H1 (cell line): ENCODE data around the gene TCFL5. TPM values are rescaled to one million over a fixed set of nuclear protein-coding genes. Genes with fewer than 3 reads are reported as not detected.

Experiments
- CTCF ChIA-PET: fragments of 300-600 bp; sonication (Branson Sonifier 250); formaldehyde crosslinking; loops from one replicate; lab custom pipeline; 2021; ENCODE audit not compliant: partially characterized antibody; lab: Charles Lee
- POLR2A ChIA-PET: fragments of 300-600 bp; sonication (Branson Sonifier 250); formaldehyde crosslinking; loops from one replicate; lab custom pipeline; 2021; ENCODE audit warnings: inconsistent platforms; ENCODE audit not compliant: partially characterized antibody; lab: Charles Lee
- DNase-seq, 2 experiments: peaks; one replicate each; pipeline versions ENCODE4 v3.0.0 to v3.0.0-alpha.2; 2010 to 2022; ENCODE audit warnings: low spot score in 2 of 2, low read depth in 1 of 2, mixed read lengths in 1 of 2
- FAIRE-seq: peaks from 2 replicates; lab custom pipeline; 2011; peaks lifted over from hg19 to GRCh38; lab: Jason Lieb, UNC
- H2AFZ ChIP-seq: 2 replicates; pipeline ENCODE4 v1.8.1; 2012; ENCODE audit warnings: low read length, inconsistent platforms
- H2AK5ac ChIP-seq: 2 replicates; pipeline ENCODE4 v1.6.1; 2013; ENCODE audit warnings: low read depth, low read length
- H2BK120ac ChIP-seq: replicated peaks from 2 replicates; pipeline ENCODE3; 2013; ENCODE audit warnings: low read depth, low read length, inconsistent platforms
- H2BK12ac ChIP-seq: 2 replicates; pipeline ENCODE4 v1.6.1; 2013; ENCODE audit warnings: low read depth, low read length
- H2BK15ac ChIP-seq: 2 replicates; pipeline ENCODE4 v1.6.1; 2013; ENCODE audit warnings: low read length
- H2BK20ac ChIP-seq: 2 replicates; pipeline ENCODE4 v1.6.1; 2013; ENCODE audit warnings: low read length
- H2BK5ac ChIP-seq: 2 replicates; pipeline ENCODE4 v1.6.1; 2013; ENCODE audit warnings: low read depth, low read length
- H3K14ac ChIP-seq: 2 replicates; pipeline ENCODE4 v1.6.1; 2013; ENCODE audit warnings: inconsistent platforms; ENCODE audit not compliant: insufficient read length
- H3K18ac ChIP-seq: 2 replicates; pipeline ENCODE4 v1.6.1; 2013; ENCODE audit warnings: low read length; ENCODE audit errors: extremely low read depth
- H3K23ac ChIP-seq: 2 replicates; pipeline ENCODE4 v1.6.1; 2013; ENCODE audit warnings: inconsistent platforms; ENCODE audit not compliant: insufficient read length
- H3K23me2 ChIP-seq: 2 replicates; pipeline ENCODE4 v1.6.1; 2013; ENCODE audit warnings: low read depth, low read length
- H3K27ac ChIP-seq: 2 replicates; pipeline ENCODE4 v1.6.1; 2011; ENCODE audit warnings: low read depth, low read length, inconsistent platforms
- H3K27me3 ChIP-seq, 4 experiments: replicated peaks in 1 of 4; 1 replicate in 1 of 4; 2 replicates in 3 of 4; pipeline versions ENCODE4 v1.6.1 to v1.8.1; 2011 to 2013; ENCODE audit warnings: low read length in 3 of 4, mild to moderate bottlenecking in 3 of 4, inconsistent platforms in 2 of 4, mixed read lengths in 2 of 4, moderate library complexity in 1 of 4; ENCODE audit not compliant: control insufficient read depth in 3 of 4, insufficient read depth in 3 of 4; ENCODE audit errors: extremely low read depth in 1 of 4
- H3K36me3 ChIP-seq, 4 experiments: 2 replicates each; pipeline versions ENCODE4 v1.6.1 to v1.8.1; 2011 to 2013; ENCODE audit warnings: mild to moderate bottlenecking in 4 of 4, low read length in 3 of 4, moderate library complexity in 2 of 4, control low read depth in 1 of 4, inconsistent platforms in 1 of 4; ENCODE audit not compliant: insufficient read depth in 4 of 4, control insufficient read depth in 2 of 4
- H3K4ac ChIP-seq: replicated peaks from 2 replicates; pipeline ENCODE3; 2013; ENCODE audit warnings: low read length, low read depth, mixed read lengths, inconsistent platforms; ENCODE audit not compliant: insufficient read length
- H3K4me1 ChIP-seq, 4 experiments: replicated peaks in 1 of 4; 1 replicate in 1 of 4; 2 replicates in 3 of 4; pipeline versions ENCODE4 v1.6.1 to v1.8.1; 2011 to 2013; ENCODE audit warnings: low read length in 3 of 4, inconsistent platforms in 2 of 4, mixed read lengths in 1 of 4; ENCODE audit not compliant: insufficient read depth in 4 of 4, control insufficient read depth in 3 of 4
- H3K4me2 ChIP-seq, 2 experiments: 2 replicates each; pipeline versions ENCODE4 v1.6.1 to v1.8.1; 2011 to 2013; ENCODE audit warnings: low read depth in 2 of 2, low read length in 2 of 2, control low read depth in 1 of 2, inconsistent platforms in 1 of 2, mild to moderate bottlenecking in 1 of 2; ENCODE audit not compliant: insufficient read depth in 1 of 2
- H3K4me3 ChIP-seq, 4 experiments: fragments of 200-600, 300-600 bp in 1 of 4; sonication (generic), shearing (Covaris generic), sonication (Bioruptor Twin) in 1 of 4; 2 replicates each; pipeline versions ENCODE4 v1.5.1 to v1.8.1; 2011 to 2016; ENCODE audit warnings: low read length in 4 of 4, low read depth in 3 of 4, control low read depth in 2 of 4, inconsistent platforms in 2 of 4, mild to moderate bottlenecking in 2 of 4, mixed read lengths in 1 of 4, moderate library complexity in 1 of 4; ENCODE audit not compliant: insufficient read depth in 2 of 4; ENCODE audit errors: extremely low read depth in 1 of 4
- H3K56ac ChIP-seq: replicated peaks from 2 replicates; pipeline ENCODE3; 2013; ENCODE audit warnings: low read depth, mild to moderate bottlenecking, mixed read lengths, low read length, inconsistent platforms; ENCODE audit not compliant: insufficient read length
- H3K79me1 ChIP-seq: 2 replicates; pipeline ENCODE4 v1.6.1; 2013; ENCODE audit warnings: low read depth, low read length, control low read depth
- H3K79me2 ChIP-seq, 2 experiments: 2 replicates each; pipeline versions ENCODE4 v1.6.1 to v1.8.1; 2012 to 2013; ENCODE audit warnings: low read length in 2 of 2, mild to moderate bottlenecking in 2 of 2, inconsistent platforms in 1 of 2; ENCODE audit not compliant: insufficient read depth in 2 of 2, control insufficient read depth in 1 of 2
- H3K9ac ChIP-seq, 4 experiments: replicated peaks in 1 of 4; 1 replicate in 1 of 4; 2 replicates in 3 of 4; pipeline versions ENCODE4 v1.6.1 to v1.8.1; 2011 to 2013; ENCODE audit warnings: low read depth in 3 of 4, low read length in 3 of 4, control low read depth in 2 of 4, mild to moderate bottlenecking in 2 of 4, moderate library complexity in 2 of 4, inconsistent platforms in 1 of 4; ENCODE audit errors: extremely low read depth in 1 of 4
- H3K9me3 ChIP-seq, 2 experiments: 2 replicates each; pipeline versions ENCODE4 v1.6.1 to v1.8.1; 2012 to 2013; ENCODE audit warnings: mild to moderate bottlenecking in 2 of 2, moderate library complexity in 2 of 2, control low read depth in 1 of 2, inconsistent platforms in 1 of 2, low read depth in 1 of 2, low read length in 1 of 2, mixed read lengths in 1 of 2; ENCODE audit not compliant: insufficient read depth in 2 of 2
- H4K20me1 ChIP-seq, 2 experiments: replicated peaks in 1 of 2; 2 replicates each; pipeline versions ENCODE3 to v1.8.1; 2011 to 2013; ENCODE audit warnings: inconsistent platforms in 2 of 2, low read length in 2 of 2, mild to moderate bottlenecking in 1 of 2; ENCODE audit not compliant: insufficient read depth in 2 of 2, control insufficient read depth in 1 of 2
- H4K5ac ChIP-seq: 2 replicates; pipeline ENCODE4 v1.6.1; 2013; ENCODE audit warnings: low read length, low read depth, mixed read lengths, inconsistent platforms; ENCODE audit not compliant: insufficient read length
- H4K8ac ChIP-seq: 2 replicates; pipeline ENCODE4 v1.8.0; 2013; ENCODE audit warnings: mild to moderate bottlenecking, moderate library complexity, low read length, inconsistent platforms; ENCODE audit not compliant: insufficient read depth; ENCODE audit errors: extremely low read depth
- H4K91ac ChIP-seq: replicated peaks from 2 replicates; pipeline ENCODE3; 2013; ENCODE audit warnings: low read length, mixed read lengths, inconsistent platforms; ENCODE audit not compliant: insufficient read length
- CBX8 ChIP-seq: fragments of 300-800, 300-1000 bp; sonication (generic); IDR thresholded peaks from 2 replicates; pipeline ENCODE4 v1.7.1; 2016; ENCODE audit warnings: low read depth, low read length, borderline replicate concordance
- CHD1 ChIP-seq: IDR thresholded peaks from 2 replicates; pipeline ENCODE4 v1.6.1; 2012; ENCODE audit warnings: low read depth, low read length, improper control_type of control experiment
- CTBP2 ChIP-seq: IDR thresholded peaks from 2 replicates; pipeline ENCODE4 v1.7.0; 2011; ENCODE audit warnings: borderline replicate concordance, mild to moderate bottlenecking, moderate library complexity, mixed read lengths, low read length; ENCODE audit not compliant: insufficient read depth, insufficient read length
- GTF2F1 ChIP-seq: IDR thresholded peaks from 2 replicates; pipeline ENCODE4 v1.6.1; 2012; ENCODE audit warnings: low read depth, low read length, improper control_type of control experiment, borderline replicate concordance
- KDM1A ChIP-seq: fragments of 200-600, 300-600 bp; sonication (generic); IDR thresholded peaks from 2 replicates; pipeline ENCODE4 v1.7.1; 2016; ENCODE audit warnings: mild to moderate bottlenecking, low read length, borderline replicate concordance
- NRF1 ChIP-seq: IDR thresholded peaks from 2 replicates; pipeline ENCODE4 v1.6.1; 2011; ENCODE audit warnings: mild to moderate bottlenecking, low read depth, low read length, improper control_type of control experiment
- POU5F1 ChIP-seq: IDR thresholded peaks from 2 replicates; pipeline ENCODE4 v1.6.1; 2011; ENCODE audit warnings: low read depth, mild to moderate bottlenecking, low read length, moderate library complexity
- SIRT6 ChIP-seq: IDR thresholded peaks from one replicate; pipeline ENCODE4 v1.7.1; 2012; ENCODE audit warnings: low read length, inconsistent platforms
- SP1 ChIP-seq: IDR thresholded peaks from 2 replicates; pipeline ENCODE4 v1.6.1; 2011; ENCODE audit warnings: low read depth, low read length
- SRF ChIP-seq: IDR thresholded peaks from 2 replicates; pipeline ENCODE4 v1.6.1; 2011; ENCODE audit warnings: mild to moderate bottlenecking, low read depth, low read length, moderate library complexity
- TAF1 ChIP-seq: IDR thresholded peaks from 2 replicates; pipeline ENCODE4 v1.6.1; 2011; ENCODE audit warnings: mild to moderate bottlenecking, low read depth, low read length
- TBP ChIP-seq: IDR thresholded peaks from 2 replicates; pipeline ENCODE4 v1.6.1; 2011; ENCODE audit warnings: low read depth, low read length, improper control_type of control experiment
- TEAD4 ChIP-seq: IDR thresholded peaks from 2 replicates; pipeline ENCODE4 v1.6.1; 2012; ENCODE audit warnings: low read depth, low read length, inconsistent platforms, mixed read lengths
- WGBS, 2 experiments: shearing (Covaris generic) in 1 of 2; methylation state at CpG; one replicate each; pipeline versions ENCODE4 v1.1.6 to v1.1.7; 2013 to 2015; ENCODE audit warnings: low lambda C conversion rate in 2 of 2, mixed read lengths in 2 of 2, inconsistent platforms in 1 of 2, low coverage in 1 of 2, missing lambda C conversion rate in 1 of 2; ENCODE audit not compliant: insufficient replicate concordance in 2 of 2, insufficient coverage in 1 of 2, insufficient read length in 1 of 2; ENCODE audit errors: extremely low coverage in 1 of 2, missing lambda C conversion rate in 1 of 2; 5-methylcytosine and 5-hydroxymethylcytosine counted together
- polyA plus RNA-seq, 7 experiments: library from polyadenylated mRNA; depleted of rRNA in 3 of 7; stranded (reverse) in 5 of 7; unstranded in 2 of 7; fragments of >200 nt in 5 of 7; fragments of 200-250 nt in 2 of 7; gene quantifications; 1 replicate in 5 of 7; 2 replicates in 1 of 7; 4 replicates in 1 of 7; pipeline versions ENCODE4 v1.2.1 to v1.2.3, GENCODE V29; 2011 to 2013; ENCODE audit warnings: missing spikeins in 2 of 7, mixed read lengths in 2 of 7
- total RNA-seq: library from RNA; stranded (reverse); fragmentation: NEBNext Ultra II Directional; extraction: Animal tissue kit (Norgen Biotek cat#: 25700); gene quantifications from 2 replicates; pipeline ENCODE4 v1.2.1, GENCODE V29; 2021

Gene TCFL5
- total and polyA plus RNA-seq, 2 of the 8 experiments (the other 6 are each of a cell fraction or from before 2014, with no cell fraction given): 6.2 to 15.0 TPM

- ChIA-PET POLR2A (interaction anchor here (1.5 to 1.8 kb wide), 3 partner anchors 9 to 54 kb away, joined by 3 to 6 read pairs (median 5); no protein-coding TSS in a partner anchor), CTCF (interaction anchor here (0.6 to 2.1 kb wide), 7 partner anchors 9 to 217 kb away, joined by 3 to 7 read pairs (median 4); no protein-coding TSS in a partner anchor)
- no peak overlapping the region for H2AK5ac ChIP-seq
- H4K8ac ChIP-seq: no peak overlapping the region
- H3K4ac ChIP-seq: no peak overlapping the region
- H3K9ac ChIP-seq: no peak overlapping the region
- no peaks in the 10 kb centered on the region for H3K79me2 ChIP-seq
- H3K18ac ChIP-seq: no peak overlapping the region
- H4K20me1 ChIP-seq: peaks cover 2 to 9% of the 10 kb centered on the region in 2 experiments
- no peak overlapping the region for H4K91ac ChIP-seq
- H3K56ac ChIP-seq: no peak overlapping the region
- no peak overlapping the region for H4K5ac ChIP-seq
- H3K23ac ChIP-seq: no peak overlapping the region
- no peak overlapping the region for H2BK12ac ChIP-seq
- H2BK15ac ChIP-seq: no peak overlapping the region
- H3K4me3 ChIP-seq: no peak overlapping the region
- H3K23me2 ChIP-seq: no peaks in the 10 kb centered on the region; the same call in 1 of the 2 replicates
- H2BK5ac ChIP-seq: no peak overlapping the region
- no peak overlapping the region for H2AFZ ChIP-seq
- no peaks in the 10 kb centered on the region for H3K27me3 ChIP-seq
- H3K14ac ChIP-seq: no peak overlapping the region
- H3K4me2 ChIP-seq: no peak overlapping the region
- no peaks in the 10 kb centered on the region for H3K9me3 ChIP-seq
- peaks cover 3% of the 10 kb centered on the region; the same call in 1 of the 2 replicates for H3K79me1 ChIP-seq
- H3K36me3 ChIP-seq: peaks cover 0 to 5% (median 1%) of the 10 kb centered on the region in 4 experiments; a peak in 1 of 8 replicates
- H3K4me1 ChIP-seq: peaks cover 0 to 19% (median 9%) of the 10 kb centered on the region in 4 experiments; a peak in 5 of 7 replicates
- no peak for DNase-seq
- no peak overlapping the region for H2BK20ac ChIP-seq
- 94% methylated on average over 44 of the region's 46 CpGs; no CpG with 5 or more reads in 1 of the 2 experiments for WGBS, 2 experiments
- no peak for FAIRE-seq
- no peak overlapping the region for H3K27ac ChIP-seq
- H2BK120ac ChIP-seq: no peak overlapping the region
- TF ChIP-seq CTBP2: no peak
- no peak for TF ChIP-seq CBX8
- no peak for TF ChIP-seq TBP
- TF ChIP-seq GTF2F1: no peak
- TF ChIP-seq SRF: no peak
- TF ChIP-seq KDM1A: no peak
- no peak for TF ChIP-seq TEAD4
- no peak for TF ChIP-seq POU5F1
- no peak for TF ChIP-seq NRF1
- TF ChIP-seq SP1: no peak
- no peak for TF ChIP-seq SIRT6
- TF ChIP-seq CHD1: no peak
- no peak for TF ChIP-seq TAF1
Measured at GRCh38 chr20:62881662-62882395, 20.2 kb upstream of the TCFL5 start.
